DND-41 (cell line): Measurements from ENCODE around the gene MAPK6.

Source experiments
- CTCF ChIP-seq: IDR thresholded peaks from 2 replicates; pipeline ENCODE4 v1.5.1; 2012; ENCODE audit warnings: borderline replicate concordance, low read length, moderate library complexity, mild to moderate bottlenecking; ENCODE audit not compliant: poor library complexity, severe bottlenecking; ENCODE audit errors: extremely low read depth
- EZH2 ChIP-seq: IDR thresholded peaks from 3 replicates; pipeline ENCODE4 v1.6.1; 2012; ENCODE audit warnings: borderline replicate concordance, low read depth, mild to moderate bottlenecking, moderate library complexity, low read length, inconsistent platforms; ENCODE audit not compliant: severe bottlenecking

GRCh38 chr15:52016316-52016715 is 2.7 kb upstream of the MAPK6 start:
- TF ChIP-seq CTCF (no peak), EZH2 (no peak)
